A673 (cell line): Measurements from ENCODE around the gene SMYD3. TPM values are rescaled to one million over a fixed set of nuclear protein-coding genes. Genes with fewer than 3 reads are reported as not detected.
"Not testable (repeated sequence)": the region's sequence is repeated elsewhere in the genome, so short reads cannot be mapped to it uniquely, and the experiment has no call there.

Source experiments
- BruUV-seq: library from RNA; stranded (reverse); fragments of 400-500 nt; replicated peaks from 2 replicates; lab custom pipeline; 2021; lab: Mats Ljungman, UMichigan
- CTCF ChIA-PET: fragments of 300-600 bp; sonication (Branson Sonifier 250); formaldehyde crosslinking; loops from one replicate; lab custom pipeline; 2022; ENCODE audit warnings: antibody characterized with exemption; lab: Charles Lee
- POLR2A ChIA-PET: fragments of 300-600 bp; sonication (Branson Sonifier 250); formaldehyde crosslinking; loops from one replicate; lab custom pipeline; 2022; ENCODE audit warnings: antibody characterized with exemption; ENCODE audit not compliant: low non-redundant PET; lab: Charles Lee
- DNase-seq: peaks from one replicate; pipeline ENCODE4 v3.0.0-alpha.2; 2015; ENCODE audit warnings: low spot score
- H3K27ac ChIP-seq: fragments of 200-600 bp; sonication (generic); 2 replicates; pipeline ENCODE4 v1.5.1; 2016; ENCODE audit warnings: mixed run types, low read depth, mild to moderate bottlenecking, mixed read lengths, antibody characterized with exemption, low read length; ENCODE audit not compliant: poor library complexity, severe bottlenecking
- H3K27me3 ChIP-seq: fragments of 200-600 bp; sonication (generic); replicated peaks from 2 replicates; pipeline ENCODE4 v1.6.1; 2017; ENCODE audit warnings: mixed run types, low read depth, mild to moderate bottlenecking, mixed read lengths, antibody characterized with exemption, low read length; ENCODE audit not compliant: insufficient read depth, poor library complexity
- H3K36me3 ChIP-seq: fragments of 200-600 bp; sonication (generic); 2 replicates; pipeline ENCODE4 v1.6.1; 2016; ENCODE audit warnings: mixed run types, mild to moderate bottlenecking, mixed read lengths, antibody characterized with exemption, low read length; ENCODE audit not compliant: insufficient read depth, poor library complexity, severe bottlenecking
- H3K4me1 ChIP-seq: fragments of 200-600 bp; sonication (generic); 2 replicates; pipeline ENCODE4 v1.6.1; 2017; ENCODE audit warnings: mixed run types, mild to moderate bottlenecking, mixed read lengths, antibody characterized with exemption, low read length; ENCODE audit not compliant: insufficient read depth, poor library complexity, severe bottlenecking
- H3K4me3 ChIP-seq: fragments of 200-600 bp; sonication (generic); 2 replicates; pipeline ENCODE4 v1.5.1; 2016; ENCODE audit warnings: low read depth, mixed run types, mild to moderate bottlenecking, mixed read lengths, low read length; ENCODE audit not compliant: poor library complexity, severe bottlenecking
- H3K9me3 ChIP-seq: fragments of 200-600 bp; sonication (generic); 2 replicates; pipeline ENCODE4 v1.6.1; 2016; ENCODE audit warnings: mixed run types, low read depth, mild to moderate bottlenecking, mixed read lengths, antibody characterized with exemption, low read length; ENCODE audit not compliant: poor library complexity, severe bottlenecking
- EZH2 ChIP-seq: fragments of 200-600 bp; sonication (generic); IDR thresholded peaks from 2 replicates; pipeline ENCODE4 v1.6.1; 2017; ENCODE audit warnings: borderline replicate concordance, low read depth, mild to moderate bottlenecking, mixed read lengths, antibody characterized with exemption, low read length; ENCODE audit not compliant: poor library complexity, severe bottlenecking
- intact Hi-C: fragments of 100-400 bp; cut with micrococcal nuclease; formaldehyde crosslinking; loops from one replicate; pipeline ENCODE4 v1.10.0; 2022; ENCODE audit not compliant: unreplicated experiment
- total RNA-seq: library from RNA; stranded (reverse); gene quantifications from 2 replicates; pipeline ENCODE4 v1.2.3, GENCODE V29; 2021
- TF ChIP-seq, protein P1 (sequence below): fragments of 300-800, 200-600 bp; sonication (generic); conservative IDR thresholded peaks from 2 replicates; pipeline ENCODE4 v1.5.1; 2017; ENCODE audit warnings: low read depth, mild to moderate bottlenecking, antibody characterized with exemption, low read length, moderate library complexity, mixed read lengths

SMYD3 gene
- total RNA-seq, 1 experiment from 2014 or later, result 29.0 TPM

DNA sequence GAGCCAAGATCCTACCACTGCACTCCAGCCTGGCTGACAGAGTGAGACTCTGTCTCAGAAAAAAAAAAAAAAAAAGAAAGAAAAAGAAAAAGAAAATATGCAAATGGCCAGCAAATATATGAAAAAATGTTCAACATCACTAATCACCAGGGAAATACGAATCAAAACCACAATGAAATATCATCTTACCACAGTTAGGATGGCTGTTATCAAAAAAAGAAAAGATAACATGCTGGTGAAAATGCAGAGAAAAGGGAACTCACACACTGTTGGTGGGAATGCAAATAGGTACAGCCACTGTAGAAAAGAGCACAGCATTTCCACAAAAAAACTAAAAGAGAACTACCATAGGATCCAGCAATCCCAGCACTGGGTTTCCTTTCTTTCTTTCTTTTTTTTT lies 477.5 kb downstream of the SMYD3 start:
- intact Hi-C loops, result no loop called here
- no peak for TF ChIP-seq EZH2
- TF ChIP-seq, protein P1, sequence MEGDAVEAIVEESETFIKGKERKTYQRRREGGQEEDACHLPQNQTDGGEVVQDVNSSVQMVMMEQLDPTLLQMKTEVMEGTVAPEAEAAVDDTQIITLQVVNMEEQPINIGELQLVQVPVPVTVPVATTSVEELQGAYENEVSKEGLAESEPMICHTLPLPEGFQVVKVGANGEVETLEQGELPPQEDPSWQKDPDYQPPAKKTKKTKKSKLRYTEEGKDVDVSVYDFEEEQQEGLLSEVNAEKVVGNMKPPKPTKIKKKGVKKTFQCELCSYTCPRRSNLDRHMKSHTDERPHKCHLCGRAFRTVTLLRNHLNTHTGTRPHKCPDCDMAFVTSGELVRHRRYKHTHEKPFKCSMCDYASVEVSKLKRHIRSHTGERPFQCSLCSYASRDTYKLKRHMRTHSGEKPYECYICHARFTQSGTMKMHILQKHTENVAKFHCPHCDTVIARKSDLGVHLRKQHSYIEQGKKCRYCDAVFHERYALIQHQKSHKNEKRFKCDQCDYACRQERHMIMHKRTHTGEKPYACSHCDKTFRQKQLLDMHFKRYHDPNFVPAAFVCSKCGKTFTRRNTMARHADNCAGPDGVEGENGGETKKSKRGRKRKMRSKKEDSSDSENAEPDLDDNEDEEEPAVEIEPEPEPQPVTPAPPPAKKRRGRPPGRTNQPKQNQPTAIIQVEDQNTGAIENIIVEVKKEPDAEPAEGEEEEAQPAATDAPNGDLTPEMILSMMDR, result no peak
- H3K27me3 ChIP-seq, result no peaks in the 10 kb centered on the region
- no peaks in the 10 kb centered on the region for H3K9me3 ChIP-seq
- DNase-seq, result no peak
- H3K27ac ChIP-seq, result no peak overlapping the region
- ChIA-PET CTCF (no interaction called here), POLR2A (no interaction called here)
- BruUV-seq, result no TSS peak
- H3K4me3 ChIP-seq, result no peak overlapping the region
- H3K4me1 ChIP-seq, result no peaks in the 10 kb centered on the region
- H3K36me3 ChIP-seq, result no peaks in the 10 kb centered on the region

DNA sequence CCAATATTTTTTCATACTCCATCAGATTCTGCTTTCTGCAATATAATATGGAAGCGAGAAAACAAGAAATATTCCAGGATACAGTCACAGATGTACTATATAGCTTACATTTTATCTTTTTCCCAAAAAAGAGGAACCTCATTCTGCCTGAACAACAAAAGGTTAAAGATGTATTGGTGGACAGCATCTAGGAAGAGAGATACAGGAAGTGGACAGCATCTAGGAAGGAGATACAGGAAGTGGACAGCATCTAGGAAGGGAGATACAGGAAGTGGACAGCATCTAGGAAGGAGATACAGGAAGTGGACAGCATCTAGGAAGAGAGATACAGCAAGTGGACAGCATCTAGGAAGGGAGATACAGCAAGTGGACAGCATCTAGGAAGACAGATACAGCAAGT lies 483.0 kb downstream of the SMYD3 start:
- H3K36me3 ChIP-seq, DNase-seq, intact Hi-C loops, CTCF ChIA-PET, H3K9me3 ChIP-seq, H3K4me3 ChIP-seq, H3K4me1 ChIP-seq, H3K27me3 ChIP-seq, BruUV-seq, H3K27ac ChIP-seq, POLR2A ChIA-PET: not testable (repeated sequence)

DNA sequence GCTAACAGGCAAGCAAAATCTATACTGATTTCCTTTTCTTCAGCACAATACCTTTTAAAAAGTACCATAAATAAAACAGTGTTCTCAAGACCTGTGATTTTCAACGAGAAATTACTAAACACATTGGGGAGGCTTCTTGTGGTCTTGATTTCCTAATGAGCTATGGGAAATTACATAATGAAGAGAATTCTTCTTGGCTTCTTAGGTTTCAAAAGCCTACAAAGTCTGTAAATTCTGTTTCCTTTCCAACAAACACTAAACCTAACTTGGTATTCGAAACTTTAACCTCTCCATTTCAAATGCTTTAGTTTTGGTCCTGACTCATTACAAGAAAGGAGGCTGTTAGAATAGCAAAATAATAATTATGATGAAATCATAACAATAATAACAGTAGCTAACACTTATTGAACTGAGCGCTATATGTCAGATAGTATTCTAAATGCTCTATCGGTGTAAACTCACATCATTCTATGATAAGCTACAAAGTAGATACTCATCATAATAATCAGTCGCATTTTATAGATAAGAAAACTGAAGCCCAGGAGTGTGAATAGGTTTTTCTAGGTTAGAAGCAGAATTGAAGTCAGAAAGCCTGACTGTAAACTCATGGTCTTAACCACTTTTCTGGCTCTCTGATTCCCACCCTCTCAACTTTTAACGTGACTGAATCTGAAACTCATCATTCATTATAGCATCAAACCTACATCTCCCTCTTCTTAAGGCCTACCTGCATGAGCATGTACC lies 486.7 kb downstream of the SMYD3 start:
- ChIA-PET POLR2A (no interaction called here), CTCF (no interaction called here)
- TF ChIP-seq, protein P1, result no peak
- no peak for TF ChIP-seq EZH2
- Histone ChIP-seq H3K4me3 (no peak overlapping the region), H3K27ac (no peak overlapping the region), H3K4me1 (no peaks in the 10 kb centered on the region), H3K27me3 (no peaks in the 10 kb centered on the region), H3K9me3 (no peaks in the 10 kb centered on the region), H3K36me3 (no peaks in the 10 kb centered on the region)
- no peak for DNase-seq
- intact Hi-C loops, result no loop called here
- BruUV-seq, result no TSS peak

DNA sequence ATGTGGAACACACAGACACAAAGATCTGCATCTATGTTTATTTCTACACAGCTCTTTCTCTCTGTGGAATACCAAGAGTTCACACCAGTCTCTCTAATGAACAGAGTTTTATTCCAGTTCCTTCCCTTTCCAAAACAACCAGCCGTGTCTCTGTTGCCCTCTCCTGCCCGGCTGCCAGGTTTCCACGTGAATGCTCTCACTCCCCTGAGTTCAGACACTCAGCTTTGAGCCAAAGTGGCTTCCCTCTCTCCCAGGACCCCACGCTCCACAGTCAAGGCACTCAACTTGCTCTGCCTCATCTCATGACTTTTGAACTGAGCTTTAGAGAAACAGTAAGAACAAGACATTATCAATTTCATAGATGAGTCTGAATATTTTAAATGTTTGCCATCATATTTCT lies 488.9 kb downstream of the SMYD3 start:
- Histone ChIP-seq H3K27ac (no peak overlapping the region), H3K4me3 (no peak overlapping the region), H3K9me3 (no peaks in the 10 kb centered on the region), H3K4me1 (no peaks in the 10 kb centered on the region), H3K27me3 (no peaks in the 10 kb centered on the region), H3K36me3 (no peaks in the 10 kb centered on the region)
- ChIA-PET POLR2A (no interaction called here), CTCF (no interaction called here)
- no peak for DNase-seq
- TF ChIP-seq, protein P1, result no peak
- TF ChIP-seq EZH2, result no peak
- intact Hi-C loops, result no loop called here
- BruUV-seq, result no TSS peak
